Activated naive CD4-positive, alpha-beta T cell treated with anti-CD3 and anti-CD28 coated beads, Interleukin-2, amount 50 U/mL, for 24 hours (primary cell): ENCODE results near the gene HMMR.
"Not testable (repeated sequence)": the region's sequence is repeated elsewhere in the genome, so short reads cannot be mapped to it uniquely, and the experiment has no call there.

Experiments
- H3K27ac Mint-ChIP-seq: one replicate; pipeline ENCODE4 v1.8.0; 2021; ENCODE audit warnings: mild to moderate bottlenecking, mixed read lengths
- H3K27me3 Mint-ChIP-seq: one replicate; pipeline ENCODE4 v1.8.0; 2021; ENCODE audit warnings: mixed read lengths
- H3K36me3 Mint-ChIP-seq: one replicate; pipeline ENCODE4 v1.8.0; 2021; ENCODE audit warnings: mixed read lengths
- H3K4me1 Mint-ChIP-seq: one replicate; pipeline ENCODE4 v1.8.0; 2021; ENCODE audit warnings: mixed read lengths
- H3K4me3 Mint-ChIP-seq: one replicate; pipeline ENCODE4 v1.8.0; 2021; ENCODE audit warnings: mild to moderate bottlenecking, mixed read lengths
- H3K9me3 Mint-ChIP-seq: one replicate; pipeline ENCODE4 v1.8.0; 2021; ENCODE audit warnings: mixed read lengths

The HMMR gene

DNA sequence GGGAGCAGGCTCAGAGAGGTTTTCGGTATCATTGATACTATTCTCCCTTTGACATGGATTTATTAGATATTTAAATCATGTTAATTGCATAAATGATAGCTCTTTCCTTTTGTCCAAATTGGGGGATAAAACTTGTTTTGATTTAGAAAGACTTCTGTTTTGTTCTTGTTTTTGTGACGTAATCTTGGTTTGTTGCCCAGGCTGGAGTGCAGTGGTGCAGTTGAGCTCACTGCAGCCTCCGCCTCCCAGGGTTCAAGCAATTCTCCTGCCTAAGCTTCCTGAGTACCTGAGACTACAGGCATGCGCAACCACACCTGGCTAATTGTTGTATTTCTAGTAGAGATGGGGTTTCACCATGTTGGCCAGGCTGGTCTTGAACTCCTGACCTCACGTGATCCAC is 52.1 kb downstream of the HMMR start:
- Mint-ChIP-seq H3K9me3 (no peaks in the 10 kb centered on the region), H3K4me3 (peak overlapping the region; percentile 58), H3K4me1 (peaks cover 81% of the 10 kb centered on the region), H3K36me3 (peaks cover 5% of the 10 kb centered on the region), H3K27me3 (no peaks in the 10 kb centered on the region), H3K27ac (peak overlapping the region; percentile 97)

GRCh38 chr5:163525096-163525495 is 64.7 kb downstream of the HMMR start:
- no peak overlapping the region for H3K27ac Mint-ChIP-seq
- H3K36me3 Mint-ChIP-seq = peaks cover 4% of the 10 kb centered on the region

GRCh38 chr5:163529698-163530097 is 69.3 kb downstream of the HMMR start:
- no peak overlapping the region for H3K27ac Mint-ChIP-seq
- H3K4me1 Mint-ChIP-seq = no peaks in the 10 kb centered on the region
- no peaks in the 10 kb centered on the region for H3K9me3 Mint-ChIP-seq
- no peak overlapping the region for H3K4me3 Mint-ChIP-seq
- H3K36me3 Mint-ChIP-seq = peaks cover 2% of the 10 kb centered on the region
- peaks cover 4% of the 10 kb centered on the region for H3K27me3 Mint-ChIP-seq

More at GRCh38 chr5:163525096-163525495, 64.7 kb downstream of the HMMR start:
- Mint-ChIP-seq H3K9me3 (no peaks in the 10 kb centered on the region), H3K4me3 (no peak overlapping the region), H3K27me3 (no peaks in the 10 kb centered on the region), H3K4me1 (peaks cover 3% of the 10 kb centered on the region)

DNA sequence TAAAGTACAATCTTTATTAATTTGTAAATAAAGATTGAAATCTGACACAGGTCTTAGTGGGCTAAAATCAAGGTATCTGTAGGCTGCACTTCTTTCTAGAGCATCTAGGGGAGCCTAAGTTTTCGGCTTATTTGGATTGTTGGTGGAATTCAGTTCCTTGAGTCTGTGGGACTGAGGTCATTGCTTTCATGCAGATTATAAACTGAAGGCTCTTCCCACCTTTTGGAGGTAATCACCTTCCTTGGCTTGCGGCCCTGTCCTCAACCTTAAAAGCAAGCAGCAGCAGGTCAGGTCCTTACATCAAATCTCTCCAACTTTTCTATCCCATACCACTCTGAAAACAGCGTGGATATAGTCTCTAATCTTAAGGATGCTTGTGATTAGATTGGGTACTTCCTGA is 70.8 kb downstream of the HMMR start:
- Mint-ChIP-seq H3K4me1 (no peaks in the 10 kb centered on the region), H3K4me3 (no peak overlapping the region), H3K27me3 (peaks cover 4% of the 10 kb centered on the region), H3K27ac (no peak overlapping the region), H3K36me3 (peaks cover 2% of the 10 kb centered on the region), H3K9me3 (no peaks in the 10 kb centered on the region)

GRCh38 chr5:163532171-163533084 is 72.0 kb downstream of the HMMR start:
- no peak overlapping the region for H3K4me3 Mint-ChIP-seq
- no peak overlapping the region for H3K27ac Mint-ChIP-seq
- H3K36me3 Mint-ChIP-seq = peaks cover 2% of the 10 kb centered on the region
- peaks cover 6% of the 10 kb centered on the region for H3K27me3 Mint-ChIP-seq
- no peaks in the 10 kb centered on the region for H3K9me3 Mint-ChIP-seq
- H3K4me1 Mint-ChIP-seq = no peaks in the 10 kb centered on the region

DNA sequence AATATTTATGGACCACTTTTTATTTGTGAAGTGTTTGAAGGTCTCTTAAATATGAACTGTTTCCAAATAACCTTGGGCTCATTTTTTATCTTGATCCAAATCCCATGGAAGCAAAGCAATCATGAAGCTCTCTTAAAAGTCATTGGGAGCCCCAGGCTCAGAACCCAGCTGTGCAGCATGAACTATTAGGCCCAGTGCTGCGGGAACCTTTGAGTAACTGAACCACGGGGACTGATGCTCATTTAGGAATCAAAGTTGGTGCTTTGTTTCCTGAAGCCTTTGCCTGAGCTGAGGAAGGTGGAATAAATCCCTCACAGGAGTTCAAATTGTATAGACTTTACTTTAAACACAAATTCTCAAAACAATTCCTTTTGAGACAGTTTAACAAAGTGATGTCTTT is 72.8 kb downstream of the HMMR start:
- Mint-ChIP-seq H3K9me3 (no peaks in the 10 kb centered on the region), H3K4me1 (no peaks in the 10 kb centered on the region), H3K4me3 (no peak overlapping the region), H3K27me3 (peaks cover 6% of the 10 kb centered on the region), H3K36me3 (peaks cover 2% of the 10 kb centered on the region), H3K27ac (no peak overlapping the region)

DNA sequence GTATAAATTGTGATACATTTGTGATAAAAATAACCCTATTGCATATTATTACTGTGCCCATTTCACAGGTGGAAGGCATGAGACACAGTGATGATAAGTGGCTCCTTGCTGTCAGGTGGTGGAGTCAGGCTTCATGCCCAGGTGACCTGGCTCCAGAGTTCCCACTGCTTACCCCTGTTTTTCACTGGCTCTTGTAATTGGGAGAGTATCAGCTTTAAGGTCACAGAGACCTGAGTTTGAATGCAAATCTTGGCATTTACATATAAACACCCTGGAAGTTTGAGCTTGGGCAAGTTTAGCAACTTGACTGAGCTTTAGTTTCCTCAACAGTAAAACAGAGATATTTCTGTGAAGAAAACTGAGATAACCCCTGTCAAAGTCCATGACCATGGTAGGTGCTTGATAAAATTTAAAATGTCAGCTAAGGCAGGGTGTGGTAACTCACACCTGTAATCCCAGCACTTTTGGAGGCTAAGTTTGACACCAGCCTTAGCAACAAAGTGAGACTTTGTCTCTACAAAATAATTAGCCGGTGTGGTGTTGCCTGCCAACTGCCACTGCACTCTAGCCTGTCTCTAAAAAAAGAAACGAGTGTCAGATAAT is 74.2 kb downstream of the HMMR start:
- Mint-ChIP-seq H3K9me3 (no peaks in the 10 kb centered on the region), H3K4me3 (no peak overlapping the region), H3K27ac (no peak overlapping the region), H3K4me1 (no peaks in the 10 kb centered on the region), H3K36me3 (peaks cover 2% of the 10 kb centered on the region), H3K27me3 (peaks cover 6% of the 10 kb centered on the region)

- peaks cover 2% of the 10 kb centered on the region for H3K36me3 Mint-ChIP-seq
- H3K4me3 Mint-ChIP-seq = no peak overlapping the region
- no peaks in the 10 kb centered on the region for H3K9me3 Mint-ChIP-seq
- no peak overlapping the region for H3K27ac Mint-ChIP-seq
- H3K4me1 Mint-ChIP-seq = no peaks in the 10 kb centered on the region
- peaks cover 6% of the 10 kb centered on the region for H3K27me3 Mint-ChIP-seq
These were observed 74.9 kb downstream of the HMMR start for GRCh38 chr5:163535290-163535689.

DNA sequence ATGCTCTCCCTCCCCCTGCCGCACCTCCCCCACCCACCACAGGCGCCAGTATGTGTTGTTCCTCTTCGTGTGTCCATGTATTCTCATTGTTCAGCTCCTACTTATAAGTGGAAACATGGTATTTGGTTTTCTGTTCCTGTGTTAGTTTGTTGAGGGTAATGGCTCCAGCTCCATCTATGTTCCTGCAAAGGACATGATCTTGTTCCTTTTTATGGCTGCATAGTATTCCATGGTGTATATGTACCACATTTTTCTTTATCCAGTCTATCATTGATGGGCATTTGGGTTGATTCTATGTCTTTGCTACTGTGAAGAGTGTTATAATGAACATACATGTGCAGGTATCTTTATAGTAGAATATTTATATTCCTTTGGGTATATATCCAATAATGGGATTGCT is 76.0 kb downstream of the HMMR start:
- H3K27me3 Mint-ChIP-seq, H3K36me3 Mint-ChIP-seq, H3K9me3 Mint-ChIP-seq, H3K27ac Mint-ChIP-seq, H3K4me1 Mint-ChIP-seq, H3K4me3 Mint-ChIP-seq: not testable (repeated sequence)

DNA sequence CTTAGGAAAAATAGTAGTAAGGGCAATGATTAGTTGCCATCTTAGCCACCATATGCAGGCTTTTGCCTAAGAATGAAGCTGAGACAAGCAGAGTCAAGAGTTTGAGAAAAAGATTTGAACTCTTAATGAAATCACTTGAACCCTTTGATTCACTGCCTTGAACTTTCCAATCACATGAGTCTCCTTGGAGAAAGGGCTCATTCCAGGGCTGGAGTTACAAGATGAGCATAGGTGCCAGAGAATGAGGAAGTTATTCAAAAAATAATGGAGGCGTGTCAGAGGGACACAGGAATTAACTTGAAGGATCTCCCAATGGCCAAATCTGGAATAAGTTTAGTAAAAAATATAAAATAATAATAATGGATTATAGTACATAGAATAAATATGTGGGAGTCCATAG is 80.3 kb downstream of the HMMR start:
- no peaks in the 10 kb centered on the region for H3K9me3 Mint-ChIP-seq
- peaks cover 4% of the 10 kb centered on the region for H3K27me3 Mint-ChIP-seq
- H3K4me3 Mint-ChIP-seq = no peak overlapping the region

More for the DNA sequence above, 80.3 kb downstream of the HMMR start:
- H3K4me1 Mint-ChIP-seq = no peaks in the 10 kb centered on the region
- no peak overlapping the region for H3K27ac Mint-ChIP-seq
- H3K36me3 Mint-ChIP-seq = no peaks in the 10 kb centered on the region
